ENCODE data around the gene PTCD1. TPM values are rescaled to one million over a fixed set of nuclear protein-coding genes. Genes with fewer than 3 reads are reported as not detected.

Gene PTCD1
- total and polyA plus RNA-seq, 2 of the 8 experiments (the other 6 are each of a cell fraction or from before 2014, with no cell fraction given), result 7.5 to 7.6 TPM

DNA sequence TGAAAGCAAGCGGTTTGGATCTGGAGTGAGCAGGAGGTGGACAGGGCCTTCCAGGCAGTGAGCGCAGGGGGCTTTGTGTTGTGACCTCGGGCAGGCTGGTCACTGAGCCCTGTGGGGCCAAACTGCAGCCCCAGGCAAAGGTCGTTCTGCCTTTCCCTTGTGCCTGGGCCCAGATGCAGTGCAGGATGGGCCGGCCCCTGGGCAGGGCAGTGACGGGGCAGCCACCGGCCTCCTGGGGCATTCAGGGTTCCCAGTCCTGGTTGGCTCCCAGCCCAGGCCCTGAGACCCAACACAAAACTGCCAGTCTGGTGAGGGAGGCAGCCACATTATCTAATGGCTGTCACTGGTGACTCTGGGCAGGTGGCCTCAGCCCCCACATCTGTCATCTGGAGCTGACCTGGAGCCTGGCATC, 56.9 kb downstream of the PTCD1 start (continued):
- no peak for TF ChIP-seq NRF1 (IDR thresholded peaks at IDR 0.05; ENCODE audit: low read depth, low read length)
- TF ChIP-seq, protein P1, sequence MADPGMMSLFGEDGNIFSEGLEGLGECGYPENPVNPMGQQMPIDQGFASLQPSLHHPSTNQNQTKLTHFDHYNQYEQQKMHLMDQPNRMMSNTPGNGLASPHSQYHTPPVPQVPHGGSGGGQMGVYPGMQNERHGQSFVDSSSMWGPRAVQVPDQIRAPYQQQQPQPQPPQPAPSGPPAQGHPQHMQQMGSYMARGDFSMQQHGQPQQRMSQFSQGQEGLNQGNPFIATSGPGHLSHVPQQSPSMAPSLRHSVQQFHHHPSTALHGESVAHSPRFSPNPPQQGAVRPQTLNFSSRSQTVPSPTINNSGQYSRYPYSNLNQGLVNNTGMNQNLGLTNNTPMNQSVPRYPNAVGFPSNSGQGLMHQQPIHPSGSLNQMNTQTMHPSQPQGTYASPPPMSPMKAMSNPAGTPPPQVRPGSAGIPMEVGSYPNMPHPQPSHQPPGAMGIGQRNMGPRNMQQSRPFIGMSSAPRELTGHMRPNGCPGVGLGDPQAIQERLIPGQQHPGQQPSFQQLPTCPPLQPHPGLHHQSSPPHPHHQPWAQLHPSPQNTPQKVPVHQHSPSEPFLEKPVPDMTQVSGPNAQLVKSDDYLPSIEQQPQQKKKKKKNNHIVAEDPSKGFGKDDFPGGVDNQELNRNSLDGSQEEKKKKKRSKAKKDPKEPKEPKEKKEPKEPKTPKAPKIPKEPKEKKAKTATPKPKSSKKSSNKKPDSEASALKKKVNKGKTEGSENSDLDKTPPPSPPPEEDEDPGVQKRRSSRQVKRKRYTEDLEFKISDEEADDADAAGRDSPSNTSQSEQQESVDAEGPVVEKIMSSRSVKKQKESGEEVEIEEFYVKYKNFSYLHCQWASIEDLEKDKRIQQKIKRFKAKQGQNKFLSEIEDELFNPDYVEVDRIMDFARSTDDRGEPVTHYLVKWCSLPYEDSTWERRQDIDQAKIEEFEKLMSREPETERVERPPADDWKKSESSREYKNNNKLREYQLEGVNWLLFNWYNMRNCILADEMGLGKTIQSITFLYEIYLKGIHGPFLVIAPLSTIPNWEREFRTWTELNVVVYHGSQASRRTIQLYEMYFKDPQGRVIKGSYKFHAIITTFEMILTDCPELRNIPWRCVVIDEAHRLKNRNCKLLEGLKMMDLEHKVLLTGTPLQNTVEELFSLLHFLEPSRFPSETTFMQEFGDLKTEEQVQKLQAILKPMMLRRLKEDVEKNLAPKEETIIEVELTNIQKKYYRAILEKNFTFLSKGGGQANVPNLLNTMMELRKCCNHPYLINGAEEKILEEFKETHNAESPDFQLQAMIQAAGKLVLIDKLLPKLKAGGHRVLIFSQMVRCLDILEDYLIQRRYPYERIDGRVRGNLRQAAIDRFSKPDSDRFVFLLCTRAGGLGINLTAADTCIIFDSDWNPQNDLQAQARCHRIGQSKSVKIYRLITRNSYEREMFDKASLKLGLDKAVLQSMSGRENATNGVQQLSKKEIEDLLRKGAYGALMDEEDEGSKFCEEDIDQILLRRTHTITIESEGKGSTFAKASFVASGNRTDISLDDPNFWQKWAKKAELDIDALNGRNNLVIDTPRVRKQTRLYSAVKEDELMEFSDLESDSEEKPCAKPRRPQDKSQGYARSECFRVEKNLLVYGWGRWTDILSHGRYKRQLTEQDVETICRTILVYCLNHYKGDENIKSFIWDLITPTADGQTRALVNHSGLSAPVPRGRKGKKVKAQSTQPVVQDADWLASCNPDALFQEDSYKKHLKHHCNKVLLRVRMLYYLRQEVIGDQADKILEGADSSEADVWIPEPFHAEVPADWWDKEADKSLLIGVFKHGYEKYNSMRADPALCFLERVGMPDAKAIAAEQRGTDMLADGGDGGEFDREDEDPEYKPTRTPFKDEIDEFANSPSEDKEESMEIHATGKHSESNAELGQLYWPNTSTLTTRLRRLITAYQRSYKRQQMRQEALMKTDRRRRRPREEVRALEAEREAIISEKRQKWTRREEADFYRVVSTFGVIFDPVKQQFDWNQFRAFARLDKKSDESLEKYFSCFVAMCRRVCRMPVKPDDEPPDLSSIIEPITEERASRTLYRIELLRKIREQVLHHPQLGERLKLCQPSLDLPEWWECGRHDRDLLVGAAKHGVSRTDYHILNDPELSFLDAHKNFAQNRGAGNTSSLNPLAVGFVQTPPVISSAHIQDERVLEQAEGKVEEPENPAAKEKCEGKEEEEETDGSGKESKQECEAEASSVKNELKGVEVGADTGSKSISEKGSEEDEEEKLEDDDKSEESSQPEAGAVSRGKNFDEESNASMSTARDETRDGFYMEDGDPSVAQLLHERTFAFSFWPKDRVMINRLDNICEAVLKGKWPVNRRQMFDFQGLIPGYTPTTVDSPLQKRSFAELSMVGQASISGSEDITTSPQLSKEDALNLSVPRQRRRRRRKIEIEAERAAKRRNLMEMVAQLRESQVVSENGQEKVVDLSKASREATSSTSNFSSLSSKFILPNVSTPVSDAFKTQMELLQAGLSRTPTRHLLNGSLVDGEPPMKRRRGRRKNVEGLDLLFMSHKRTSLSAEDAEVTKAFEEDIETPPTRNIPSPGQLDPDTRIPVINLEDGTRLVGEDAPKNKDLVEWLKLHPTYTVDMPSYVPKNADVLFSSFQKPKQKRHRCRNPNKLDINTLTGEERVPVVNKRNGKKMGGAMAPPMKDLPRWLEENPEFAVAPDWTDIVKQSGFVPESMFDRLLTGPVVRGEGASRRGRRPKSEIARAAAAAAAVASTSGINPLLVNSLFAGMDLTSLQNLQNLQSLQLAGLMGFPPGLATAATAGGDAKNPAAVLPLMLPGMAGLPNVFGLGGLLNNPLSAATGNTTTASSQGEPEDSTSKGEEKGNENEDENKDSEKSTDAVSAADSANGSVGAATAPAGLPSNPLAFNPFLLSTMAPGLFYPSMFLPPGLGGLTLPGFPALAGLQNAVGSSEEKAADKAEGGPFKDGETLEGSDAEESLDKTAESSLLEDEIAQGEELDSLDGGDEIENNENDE (IDR thresholded peaks at IDR 0.05; ENCODE audit: insufficient replicate concordance, low read length), result no peak
- TF ChIP-seq, protein P2, sequence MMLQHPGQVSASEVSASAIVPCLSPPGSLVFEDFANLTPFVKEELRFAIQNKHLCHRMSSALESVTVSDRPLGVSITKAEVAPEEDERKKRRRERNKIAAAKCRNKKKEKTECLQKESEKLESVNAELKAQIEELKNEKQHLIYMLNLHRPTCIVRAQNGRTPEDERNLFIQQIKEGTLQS (IDR thresholded peaks at IDR 0.05; ENCODE audit: insufficient read depth, low read depth, low read length), result no peak
- TF ChIP-seq SIX5 (IDR thresholded peaks at IDR 0.05; ENCODE audit: low read depth, low read length), result no peak
- no peak for TF ChIP-seq CTBP2 (IDR thresholded peaks at IDR 0.05; ENCODE audit: borderline replicate concordance, insufficient read depth, insufficient read length, low read length)
- no peak for TF ChIP-seq RAD21 (IDR thresholded peaks at IDR 0.05 in 1 of 2, conservative IDR thresholded peaks at IDR 0.05 in 1 of 2; ENCODE audit: low read depth in 2 of 2, low read length in 2 of 2)
